K562 (cell line): ENCODE measurements around the gene MARS1. TPM values are rescaled to one million over a fixed set of nuclear protein-coding genes. Genes with fewer than 3 reads are reported as not detected.

Source experiments
- ARID4B ChIP-seq: sonication (generic); formaldehyde crosslinking; IDR thresholded peaks from 2 replicates; pipeline ENCODE4 v1.8.0; 2022; ENCODE audit warnings: mild to moderate bottlenecking, missing genetic modification reagents
- CHD1 ChIP-seq: fragments of 200-600 bp; sonication (generic); IDR thresholded peaks from one replicate; pipeline ENCODE4 v1.6.1; 2012; ENCODE audit warnings: mild to moderate bottlenecking, moderate library complexity, low read length, inconsistent platforms
- FOXJ3 ChIP-seq: sonication (generic); formaldehyde crosslinking; IDR thresholded peaks from 2 replicates; pipeline ENCODE4 v1.4.0; 2020; ENCODE audit warnings: mild to moderate bottlenecking, missing genetic modification reagents
- GABPB2 ChIP-seq: fragments of 250-450 bp; sonication (Bioruptor Pico); conservative IDR thresholded peaks from 2 replicates; pipeline ENCODE4 v1.5.1; 2021; ENCODE audit warnings: mild to moderate bottlenecking
- MEF2D ChIP-seq: conservative IDR thresholded peaks from 2 replicates; pipeline ENCODE4 v1.6.1; 2016; ENCODE audit warnings: low read depth, missing genetic modification characterization, missing compliant biosample characterization
- MTA1 ChIP-seq: fragments of 450-650 bp; IDR thresholded peaks from 2 replicates; pipeline ENCODE4 v1.6.1; 2017; ENCODE audit warnings: borderline replicate concordance
- NONO ChIP-seq, 2 experiments: fragments of 200-400 bp in 1 of 2; fragments of 450-650 bp in 1 of 2; formaldehyde crosslinking in 1 of 2; IDR thresholded peaks; 2 replicates each; pipeline ENCODE4 v1.6.1; 2017; ENCODE audit warnings: low read depth in 2 of 2, mild to moderate bottlenecking in 2 of 2, moderate library complexity in 2 of 2, low read length in 1 of 2
- RBM34 ChIP-seq: fragments of 200-400 bp; formaldehyde crosslinking; IDR thresholded peaks from 2 replicates; pipeline ENCODE4 v1.6.1; 2018; ENCODE audit warnings: low read length, borderline replicate concordance; ENCODE audit not compliant: insufficient read depth
- U2AF1 ChIP-seq: fragments of 200-400 bp; formaldehyde crosslinking; optimal IDR thresholded peaks from 2 replicates; pipeline ENCODE3; 2017; ENCODE audit warnings: mild to moderate bottlenecking, low read depth, low read length, moderate library complexity
- ZC3H4 ChIP-seq: sonication (generic); formaldehyde crosslinking; IDR thresholded peaks from 2 replicates; pipeline ENCODE4 v1.9.0; 2021; ENCODE audit warnings: missing genetic modification reagents, borderline replicate concordance
- ZNF174 ChIP-seq: fragments of 250-450 bp; sonication (Bioruptor Pico); IDR thresholded peaks from 2 replicates; pipeline ENCODE4 v1.4.0; 2020; ENCODE audit warnings: mild to moderate bottlenecking
- ZNF280B ChIP-seq: fragments of 250-450 bp; sonication (Bioruptor Pico); IDR thresholded peaks from 2 replicates; pipeline ENCODE4 v1.5.1; 2021; ENCODE audit warnings: mild to moderate bottlenecking
- ZNF347 ChIP-seq: fragments of 450-650 bp; formaldehyde crosslinking; IDR thresholded peaks from 2 replicates; pipeline ENCODE4 v1.4.0; 2020; ENCODE audit warnings: low read depth, mild to moderate bottlenecking, moderate library complexity
- ZNF449 ChIP-seq: fragments of 250-450 bp; sonication (Bioruptor Pico); IDR thresholded peaks from 2 replicates; pipeline ENCODE4 v1.8.0; 2022; ENCODE audit warnings: moderate library complexity, mild to moderate bottlenecking, inconsistent platforms
- polyA plus RNA-seq, 8 experiments: library from polyadenylated mRNA; depleted of rRNA in 4 of 8; stranded (reverse) in 5 of 8; unstranded in 3 of 8; fragments of >200 nt; fragmentation: Nextera tagmentation in 2 of 8; fragmentation: Illumina TruSeq in 1 of 8; extraction: Ambion mirVana in 2 of 8; extraction: Trizol in 1 of 8; gene quantifications; 2 replicates each; pipeline versions ENCODE4 v1.2.1 to v1.2.3, GENCODE V29; 2011 to 2014; ENCODE audit warnings: inconsistent platforms in 1 of 8, missing spikeins in 1 of 8
- total RNA-seq, 7 experiments: library from RNA; depleted of rRNA in 6 of 7; stranded (reverse); fragments of >200 nt in 6 of 7; fragmentation: Illumina TruSeq in 2 of 7; extraction: Trizol in 2 of 7; gene quantifications; 2 replicates each; pipeline versions ENCODE4 v1.2.1 to v1.2.3, GENCODE V29; 2011 to 2021; ENCODE audit warnings: low replicate concordance in 1 of 7
- TF ChIP-seq, protein P1 (sequence below), 2 experiments: fragments of 250-450 bp in 1 of 2; fragments of 450-650 bp in 1 of 2; sonication (Bioruptor Pico) in 1 of 2; IDR thresholded peaks; 2 replicates each; pipeline versions ENCODE4 v1.6.1 to v1.8.0; 2016 to 2021; ENCODE audit warnings: mild to moderate bottlenecking in 2 of 2, moderate library complexity in 2 of 2, missing compliant biosample characterization in 1 of 2, missing genetic modification characterization in 1 of 2
- TF ChIP-seq, protein P2 (sequence below): sonication (generic); formaldehyde crosslinking; IDR thresholded peaks from 2 replicates; pipeline ENCODE4 v1.8.0; 2022; ENCODE audit warnings: mild to moderate bottlenecking, missing genetic modification reagents

MARS1 gene
- total and polyA plus RNA-seq, 9 of the 15 experiments (the other 6 are each of a cell fraction or from before 2014, with no cell fraction given): 117 to 382 (median 220) TPM

DNA sequence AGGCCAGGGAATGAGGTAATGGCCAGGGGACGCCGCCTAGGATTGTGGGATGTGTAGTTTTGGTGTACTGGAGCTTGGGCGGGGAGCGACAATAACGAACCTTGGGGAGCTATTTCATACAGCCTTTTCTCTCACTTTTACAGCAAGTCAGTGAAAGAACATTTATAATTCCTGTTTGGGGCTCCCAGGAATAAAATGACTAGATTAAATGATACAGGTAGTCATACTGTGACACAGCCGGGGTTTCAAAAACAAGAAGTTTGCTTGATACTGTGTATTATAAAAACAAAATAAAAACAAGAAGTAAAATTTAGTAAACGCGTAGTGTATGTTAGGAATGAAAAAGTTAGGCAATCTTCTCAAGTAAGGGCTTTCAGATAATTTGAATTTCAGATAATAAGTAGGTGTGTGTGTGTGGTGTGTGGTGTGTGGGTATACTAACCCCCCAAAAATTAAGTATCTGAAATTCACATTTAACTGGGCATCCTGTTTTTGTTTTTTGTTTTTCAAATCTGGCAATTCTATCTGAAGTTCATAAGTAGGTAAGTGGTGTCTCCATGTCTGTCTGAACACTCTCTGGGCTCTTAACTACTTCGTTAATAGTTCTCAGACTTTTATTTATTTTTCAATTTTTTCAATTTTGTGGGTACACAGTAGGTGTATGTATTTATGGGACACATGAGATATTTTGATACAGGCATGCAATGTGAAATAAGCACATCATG is 59.6 kb downstream of the MARS1 start (continued):
- TF ChIP-seq ZC3H4 (CRISPR knock-in tag) (no peak), U2AF1 (no peak), GABPB2 (CRISPR knock-in tag) (no peak), FOXJ3 (CRISPR knock-in tag) (no peak), ARID4B (CRISPR knock-in tag) (no peak), ZNF449 (no peak), MEF2D (tag) (no peak), ZNF347 (CRISPR knock-in tag) (no peak), CHD1 (no peak), NONO (IDR thresholded peaks at IDR 0.05; ENCODE audit: low read depth in 2 of 2, low read length in 1 of 2) (no peak), ZNF280B (no peak), ZNF174 (CRISPR knock-in tag) (no peak), RBM34 (no peak), MTA1 (peak; percentile 97)
- TF ChIP-seq, protein P1, sequence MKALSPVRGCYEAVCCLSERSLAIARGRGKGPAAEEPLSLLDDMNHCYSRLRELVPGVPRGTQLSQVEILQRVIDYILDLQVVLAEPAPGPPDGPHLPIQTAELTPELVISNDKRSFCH (CRISPR knock-in tag; IDR thresholded peaks at IDR 0.05): no peak
- TF ChIP-seq, protein P1 (tag; IDR thresholded peaks at IDR 0.05): no peak
- TF ChIP-seq, protein P2, sequence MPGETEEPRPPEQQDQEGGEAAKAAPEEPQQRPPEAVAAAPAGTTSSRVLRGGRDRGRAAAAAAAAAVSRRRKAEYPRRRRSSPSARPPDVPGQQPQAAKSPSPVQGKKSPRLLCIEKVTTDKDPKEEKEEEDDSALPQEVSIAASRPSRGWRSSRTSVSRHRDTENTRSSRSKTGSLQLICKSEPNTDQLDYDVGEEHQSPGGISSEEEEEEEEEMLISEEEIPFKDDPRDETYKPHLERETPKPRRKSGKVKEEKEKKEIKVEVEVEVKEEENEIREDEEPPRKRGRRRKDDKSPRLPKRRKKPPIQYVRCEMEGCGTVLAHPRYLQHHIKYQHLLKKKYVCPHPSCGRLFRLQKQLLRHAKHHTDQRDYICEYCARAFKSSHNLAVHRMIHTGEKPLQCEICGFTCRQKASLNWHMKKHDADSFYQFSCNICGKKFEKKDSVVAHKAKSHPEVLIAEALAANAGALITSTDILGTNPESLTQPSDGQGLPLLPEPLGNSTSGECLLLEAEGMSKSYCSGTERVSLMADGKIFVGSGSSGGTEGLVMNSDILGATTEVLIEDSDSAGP (CRISPR knock-in tag): no peak
